ENCODE results near the gene FBP1.
A peak's percentile ranks its signal among the peaks of the same experiment; 100 is the strongest.
"Not testable (repeated sequence)": the region's sequence is repeated elsewhere in the genome, so short reads cannot be mapped to it uniquely, and the experiment has no call there.

The FBP1 gene

GRCh38 chr9:94619026-94619425 lies 20.3 kb downstream of the FBP1 start:
- DNase-seq: no peak

- DNase-seq: no peak
These were observed 26.3 kb downstream of the FBP1 start for GRCh38 chr9:94613003-94613402.

- DNase-seq: no peak
These were observed 27.2 kb downstream of the FBP1 start for GRCh38 chr9:94612071-94612470.

DNA sequence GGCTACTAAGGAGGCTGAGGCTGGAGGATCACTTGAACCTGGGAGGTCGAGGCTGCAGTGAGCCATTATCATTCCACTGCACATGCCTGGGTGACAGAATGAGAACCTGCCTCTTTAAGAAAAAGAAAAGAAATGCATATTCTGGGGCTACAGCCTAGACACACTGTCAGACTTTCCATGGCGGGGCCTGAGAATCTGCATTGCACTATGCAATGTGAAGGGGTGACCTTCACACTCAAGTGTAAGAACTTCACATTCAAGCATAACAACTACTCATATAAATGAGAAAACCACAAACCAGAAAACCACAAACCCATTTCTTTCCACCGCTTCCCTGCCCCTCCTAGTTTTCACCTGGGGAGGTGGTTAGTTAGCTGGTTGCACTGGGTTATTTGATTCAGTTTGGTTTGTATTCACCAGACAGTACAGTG lies 27.7 kb downstream of the FBP1 start:
- DNase-seq: no peak

- no peak for DNase-seq
These were observed 29.1 kb downstream of the FBP1 start for GRCh38 chr9:94610181-94610606.

GRCh38 chr9:94607423-94607691 lies 32.0 kb downstream of the FBP1 start:
- DNase-seq: no peak

GRCh38 chr9:94606646-94607422 lies 32.5 kb downstream of the FBP1 start:
- DNase-seq: no peak

- peak in 41 of 51 donors; percentile 3 to 69 (median 24) for DNase-seq
These were observed 35.8 kb downstream of the FBP1 start for GRCh38 chr9:94603259-94604160.

DNA sequence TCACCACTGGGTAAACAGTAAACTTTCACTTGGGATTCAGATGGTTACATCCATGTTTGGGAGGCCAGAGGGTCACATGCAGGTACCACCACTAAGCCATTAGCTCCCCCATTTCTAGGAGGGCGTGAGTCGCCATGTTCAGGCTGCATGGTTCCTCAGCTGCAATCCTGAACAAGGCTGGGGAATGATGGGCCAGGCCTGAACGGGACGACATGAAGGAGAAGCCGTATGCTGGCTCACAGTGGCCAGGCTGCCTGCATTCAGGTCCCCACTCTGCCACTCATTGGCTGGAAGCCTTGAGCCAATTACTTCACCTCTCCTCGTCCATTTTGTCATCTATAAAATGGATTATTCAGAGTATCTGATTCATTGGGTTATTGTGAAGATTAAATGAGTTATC lies 36.7 kb downstream of the FBP1 start:
- no peak for DNase-seq

- no peak for DNase-seq
These were observed 38.6 kb downstream of the FBP1 start for GRCh38 chr9:94600715-94601114.

DNA sequence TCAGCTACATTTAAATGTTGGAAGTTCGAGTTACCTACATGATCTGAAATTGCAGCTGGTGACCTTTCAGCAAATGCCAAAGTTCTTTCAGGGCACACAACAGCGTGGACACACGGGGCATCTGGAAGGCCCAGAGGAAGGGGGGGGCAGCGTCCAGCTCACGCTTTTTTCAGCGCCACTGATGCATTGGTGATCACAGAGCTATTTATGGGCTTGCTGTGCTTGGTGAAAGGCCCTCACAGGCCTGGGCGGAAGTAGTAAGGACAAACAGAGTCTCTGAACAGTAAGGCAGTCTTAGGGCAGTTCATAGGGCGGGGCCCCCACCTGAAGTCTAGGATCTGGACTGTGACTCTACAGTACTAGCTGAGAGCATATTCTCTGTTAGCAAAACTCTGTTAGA lies 39.1 kb downstream of the FBP1 start:
- no peak for DNase-seq

- no peak for DNase-seq
These were observed 40.2 kb downstream of the FBP1 start for GRCh38 chr9:94599102-94599501.

DNA sequence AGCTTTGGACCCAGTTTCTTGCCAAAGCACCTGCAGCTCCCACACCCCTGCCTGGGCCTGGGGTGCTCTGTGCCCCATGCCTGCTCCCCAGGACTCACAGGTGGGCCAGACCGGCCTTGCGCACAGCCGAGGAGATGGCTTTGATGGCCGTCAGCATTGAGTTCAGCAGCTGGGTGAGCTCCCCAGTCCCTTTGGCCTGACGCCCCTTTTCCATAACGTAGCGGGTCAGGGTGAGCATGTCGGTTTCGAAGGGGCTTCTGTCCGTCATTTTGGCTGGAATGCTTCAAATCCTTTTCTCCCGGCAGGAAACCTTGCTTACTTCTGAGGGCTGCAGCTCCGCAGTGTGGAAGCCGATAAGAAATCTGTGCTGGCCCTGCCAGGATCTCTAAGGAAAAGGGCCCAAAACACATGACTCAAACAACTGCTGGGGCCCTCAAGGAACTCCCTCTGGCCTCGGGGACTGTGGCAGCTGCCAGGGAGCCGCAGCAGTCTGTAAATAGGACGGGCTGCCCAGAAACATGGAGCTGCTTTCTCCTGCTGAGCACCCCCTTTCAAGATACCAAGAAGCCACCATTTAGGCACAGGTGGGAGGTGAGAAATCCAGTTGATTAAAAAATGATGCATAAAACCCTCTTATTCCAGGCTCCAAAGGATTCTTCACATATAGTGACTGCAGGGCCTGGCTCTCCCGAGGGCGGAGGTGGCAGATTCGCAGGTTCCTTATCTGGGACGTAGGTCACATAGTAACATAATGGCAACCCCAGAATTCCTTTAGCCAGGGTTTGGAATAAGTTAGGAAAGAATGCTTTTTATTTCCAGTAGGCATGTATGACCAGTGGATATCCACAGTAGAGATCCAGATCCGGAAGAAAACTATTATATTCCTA lies 45.6 kb downstream of the FBP1 start, which contains the start of gene FBP2:
Gene FBP2 (minus strand): TSS at position 366 of the 887 bp plus-strand sequence. CDS start 98 bp downstream, at position 268.
- DNase-seq: no peak

GRCh38 chr9:94592683-94593082 lies 46.6 kb downstream of the FBP1 start:
- DNase-seq: not testable (repeated sequence)

- DNase-seq: no peak
These were observed 47.4 kb downstream of the FBP1 start for GRCh38 chr9:94591876-94592275.

DNA sequence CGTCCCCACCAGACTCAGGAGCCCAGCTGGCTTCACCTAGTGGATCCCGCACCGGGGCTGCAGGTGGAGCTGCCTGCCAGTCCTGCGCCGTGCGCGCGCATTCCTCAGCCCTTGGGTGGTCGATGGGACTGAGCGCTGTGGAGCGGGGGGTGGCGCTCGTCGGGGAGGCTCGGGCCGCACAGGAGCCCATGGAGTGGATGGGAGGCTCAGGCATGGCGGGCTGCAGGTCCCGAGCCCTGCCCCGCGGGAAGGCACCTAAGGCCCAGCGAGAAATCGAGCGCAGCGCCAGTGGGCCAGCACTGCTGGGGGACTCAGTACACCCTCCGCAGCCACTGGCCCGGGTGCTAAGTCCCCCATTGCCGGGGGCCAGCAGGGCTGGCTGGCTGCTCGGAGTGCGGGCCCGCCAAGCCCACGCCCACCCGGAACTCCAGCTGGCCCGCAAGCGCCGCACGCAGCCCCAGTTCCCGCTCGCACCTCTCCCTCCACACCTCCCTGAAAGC lies 48.2 kb downstream of the FBP1 start:
- DNase-seq: not testable (repeated sequence)

DNA sequence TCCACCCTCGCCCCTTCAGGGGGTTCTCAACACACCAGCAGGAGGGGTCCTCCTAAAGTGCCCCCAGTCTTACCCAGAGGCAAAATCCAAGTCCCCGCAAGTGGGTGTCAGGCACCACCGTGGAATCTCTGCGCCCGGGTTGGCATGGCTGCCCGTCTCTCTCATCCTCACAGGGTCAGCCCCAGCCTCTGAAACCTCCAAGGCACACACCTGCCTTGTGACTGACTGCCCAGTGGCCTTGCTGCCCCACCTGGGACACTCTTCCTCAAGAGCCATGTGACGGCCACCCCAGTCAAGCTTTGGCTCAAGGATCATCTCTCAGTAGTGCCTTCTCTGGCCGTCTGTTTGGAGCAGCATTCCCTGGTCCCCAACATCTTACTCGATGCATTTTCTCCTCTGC lies 50.6 kb downstream of the FBP1 start:
- DNase-seq: no peak

DNA sequence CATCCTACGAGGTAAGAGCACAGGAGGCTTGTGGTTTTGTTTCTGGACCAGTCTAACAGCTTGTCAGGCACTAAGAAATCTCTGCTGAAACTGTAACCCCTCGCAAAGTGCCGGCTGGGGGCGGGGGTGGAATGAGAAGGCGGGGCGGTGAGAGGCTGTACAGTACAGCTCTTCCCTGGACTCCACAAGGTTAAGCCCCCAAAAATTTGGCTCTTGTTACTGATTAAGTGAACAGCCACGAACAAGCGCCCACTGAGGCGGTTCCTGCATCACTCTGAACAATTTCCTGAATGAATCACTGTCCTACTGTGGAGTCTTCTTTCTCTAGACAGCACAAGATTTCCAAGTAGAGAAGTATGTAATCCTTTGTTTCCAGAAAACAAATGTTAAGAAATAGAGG lies 52.5 kb downstream of the FBP1 start:
- no peak for DNase-seq

GRCh38 chr9:94586316-94586715 lies 53.0 kb downstream of the FBP1 start:
- DNase-seq: no peak

DNA sequence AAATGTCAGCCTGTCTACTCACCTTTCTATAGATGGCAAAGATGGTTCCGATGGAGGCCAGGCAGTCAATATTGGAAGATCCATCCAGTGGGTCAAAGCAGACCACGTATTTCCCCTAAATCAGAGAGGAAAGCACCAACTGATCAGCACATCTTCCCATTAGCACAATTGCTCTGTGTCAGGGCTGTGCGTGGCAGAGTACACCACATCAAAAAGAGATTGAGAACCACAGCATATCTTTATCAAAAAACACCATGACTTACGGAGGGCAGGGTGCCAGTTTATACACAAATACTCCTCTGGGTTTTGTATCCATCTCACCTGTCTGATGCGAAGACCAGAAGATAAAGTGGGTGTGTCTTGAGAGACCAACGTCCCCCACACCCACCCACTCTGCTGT lies 54.8 kb downstream of the FBP1 start:
- DNase-seq: no peak

DNA sequence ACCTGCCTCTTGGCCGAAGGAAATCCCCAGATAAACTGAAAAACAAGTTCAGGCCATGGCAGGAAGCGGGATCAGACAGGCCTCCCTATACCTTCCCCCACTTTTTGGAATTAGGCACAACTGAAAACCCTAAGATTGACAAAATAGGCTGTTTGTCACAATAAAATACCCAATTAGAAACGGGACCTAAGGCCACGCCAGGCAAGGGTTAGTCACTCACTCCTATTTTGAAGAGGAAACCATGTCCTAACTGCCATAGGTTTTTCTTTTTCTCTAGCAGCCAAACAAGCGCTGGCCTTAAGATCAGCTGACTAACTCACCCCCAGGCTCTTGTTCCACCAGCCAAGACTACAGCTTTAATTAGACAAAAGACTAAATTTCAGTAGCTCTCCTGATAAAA lies 57.6 kb downstream of the FBP1 start:
- DNase-seq: no peak

GRCh38 chr9:94577571-94577970 lies 61.7 kb downstream of the FBP1 start:
- DNase-seq: no peak

Measured in hypothalamus (tissue), 51 donors.